ENCODE data around the gene MKNK1. TPM values are rescaled to one million over a fixed set of nuclear protein-coding genes. Genes with fewer than 3 reads are reported as not detected.

The MKNK1 gene
- total and polyA plus RNA-seq, 2 of the 4 experiments (the other 2 are of a cell fraction) = 14.3 to 35.2 TPM

DNA sequence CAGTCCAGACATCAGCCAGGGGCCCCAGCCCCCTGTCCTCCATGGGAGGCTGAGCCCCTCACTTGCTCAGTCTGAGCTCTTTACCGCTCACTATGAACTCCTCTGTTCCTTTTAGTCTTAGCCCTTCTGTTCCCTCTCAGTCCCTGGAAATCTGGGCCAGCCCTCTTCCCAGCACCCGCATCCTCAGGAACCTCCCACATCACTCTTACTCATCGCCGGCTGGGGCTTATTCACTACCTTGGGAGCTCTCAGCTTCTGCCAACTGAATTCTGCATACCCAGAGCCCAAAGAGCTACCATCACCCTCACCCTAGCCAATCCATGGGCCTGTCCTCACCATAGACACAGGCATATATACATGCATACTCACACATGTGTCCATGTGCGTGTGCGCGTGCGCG lies 64.1 kb downstream of the MKNK1 start:
- Histone ChIP-seq H2BK15ac (ENCODE audit: low read depth, low read length) (no peak overlapping the region), H3K4me2 (ENCODE audit: low read depth, low read length) (no peak overlapping the region), H3K36me3 (ENCODE audit: control insufficient read depth, insufficient read depth, low read length) (no peaks in the 10 kb centered on the region), H3K9ac (ENCODE audit: low read depth, low read length) (no peak overlapping the region), H4K91ac (ENCODE audit: insufficient read depth, low read depth, low read length) (no peak overlapping the region), H4K5ac (ENCODE audit: low read depth, low read length) (no peak overlapping the region), H2BK20ac (ENCODE audit: low read depth, low read length) (no peak overlapping the region), H3K27me3 (ENCODE audit: control insufficient read depth, insufficient read depth, low read length) (peaks cover 65% of the 10 kb centered on the region), H3K18ac (ENCODE audit: low read depth, low read length) (no peak overlapping the region), H4K20me1 (ENCODE audit: insufficient read depth, low read length) (no peaks in the 10 kb centered on the region), H3K27ac (ENCODE audit: insufficient read depth, low read length) (no peak overlapping the region), H3K4me3 (ENCODE audit: insufficient read depth, low read depth, low read length) (no peak overlapping the region), H3K9me1 (ENCODE audit: insufficient read depth, low read length) (no peaks in the 10 kb centered on the region), H2AK9ac (replicated peaks; ENCODE audit: low read depth, low read length, poor library complexity) (no peak overlapping the region), H3K79me1 (ENCODE audit: low read depth in 1 of 2, low read length in 2 of 2) (no peaks in the 10 kb centered on the region), H2AFZ (replicated peaks; ENCODE audit: low read length, poor library complexity) (no peak overlapping the region), H3K23ac (ENCODE audit: low read depth, low read length) (no peak overlapping the region), H2AK5ac (ENCODE audit: low read depth, low read length) (no peak overlapping the region), H3K56ac (ENCODE audit: extremely low read depth, insufficient read depth, low read length) (no peak overlapping the region), H3K14ac (replicated peaks; ENCODE audit: low read depth, low read length) (no peak overlapping the region), H4K8ac (ENCODE audit: low read depth in 2 of 2, low read length in 2 of 2) (no peak overlapping the region), H2BK5ac (ENCODE audit: low read depth, low read length, poor library complexity, severe bottlenecking) (no peak overlapping the region), H3K4ac (ENCODE audit: low read depth, low read length) (no peak overlapping the region), H3K4me1 (ENCODE audit: control insufficient read depth, insufficient read depth, low read length) (no peaks in the 10 kb centered on the region), H3K9me3 (ENCODE audit: control insufficient read depth, insufficient read depth, low read length) (no peaks in the 10 kb centered on the region), H2BK120ac (ENCODE audit: low read depth, low read length) (no peak overlapping the region)
- TF ChIP-seq POLR2A (IDR thresholded peaks at IDR 0.05; ENCODE audit: low read depth, low read length) = no peak
- no peak for TF ChIP-seq CEBPB (IDR thresholded peaks at IDR 0.05; ENCODE audit: low read depth, low read length)
- no peak for TF ChIP-seq MXI1 (IDR thresholded peaks at IDR 0.05; ENCODE audit: borderline replicate concordance, low read depth, low read length)
- TF ChIP-seq SMC3 (IDR thresholded peaks at IDR 0.05; ENCODE audit: low read depth, low read length) = no peak
- TF ChIP-seq RCOR1 (IDR thresholded peaks at IDR 0.05; ENCODE audit: insufficient replicate concordance, low read length) = no peak
- TF ChIP-seq MAFK (IDR thresholded peaks at IDR 0.05; ENCODE audit: low read depth, low read length) = no peak
- no peak for TF ChIP-seq RFX5 (IDR thresholded peaks at IDR 0.05; ENCODE audit: low read depth, low read length)
- TF ChIP-seq FOS (IDR thresholded peaks at IDR 0.05; ENCODE audit: low read depth, low read length) = no peak
- no peak for TF ChIP-seq MAZ (IDR thresholded peaks at IDR 0.05; ENCODE audit: borderline replicate concordance, low read depth, low read length)
- TF ChIP-seq NFE2L2 (IDR thresholded peaks at IDR 0.05; ENCODE audit: low read depth, low read length) = no peak
- TF ChIP-seq, protein P1, sequence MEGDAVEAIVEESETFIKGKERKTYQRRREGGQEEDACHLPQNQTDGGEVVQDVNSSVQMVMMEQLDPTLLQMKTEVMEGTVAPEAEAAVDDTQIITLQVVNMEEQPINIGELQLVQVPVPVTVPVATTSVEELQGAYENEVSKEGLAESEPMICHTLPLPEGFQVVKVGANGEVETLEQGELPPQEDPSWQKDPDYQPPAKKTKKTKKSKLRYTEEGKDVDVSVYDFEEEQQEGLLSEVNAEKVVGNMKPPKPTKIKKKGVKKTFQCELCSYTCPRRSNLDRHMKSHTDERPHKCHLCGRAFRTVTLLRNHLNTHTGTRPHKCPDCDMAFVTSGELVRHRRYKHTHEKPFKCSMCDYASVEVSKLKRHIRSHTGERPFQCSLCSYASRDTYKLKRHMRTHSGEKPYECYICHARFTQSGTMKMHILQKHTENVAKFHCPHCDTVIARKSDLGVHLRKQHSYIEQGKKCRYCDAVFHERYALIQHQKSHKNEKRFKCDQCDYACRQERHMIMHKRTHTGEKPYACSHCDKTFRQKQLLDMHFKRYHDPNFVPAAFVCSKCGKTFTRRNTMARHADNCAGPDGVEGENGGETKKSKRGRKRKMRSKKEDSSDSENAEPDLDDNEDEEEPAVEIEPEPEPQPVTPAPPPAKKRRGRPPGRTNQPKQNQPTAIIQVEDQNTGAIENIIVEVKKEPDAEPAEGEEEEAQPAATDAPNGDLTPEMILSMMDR (conservative IDR thresholded peaks at IDR 0.05; ENCODE audit: low read depth, low read length) = no peak
- no peak for TF ChIP-seq BHLHE40 (IDR thresholded peaks at IDR 0.05; ENCODE audit: low read depth, low read length)
- TF ChIP-seq USF2 (IDR thresholded peaks at IDR 0.05; ENCODE audit: low read depth, low read length) = no peak
- no peak for TF ChIP-seq ELK1 (IDR thresholded peaks at IDR 0.05; ENCODE audit: borderline replicate concordance, low read depth, low read length)
- no peak for TF ChIP-seq RAD21 (IDR thresholded peaks at IDR 0.05; ENCODE audit: low read length)
- TF ChIP-seq CHD1 (IDR thresholded peaks at IDR 0.05; ENCODE audit: low read depth, low read length) = no peak
- in situ Hi-C loops (cut with MboI; ENCODE audit: low sequenced_read_pairs) (no loop called here), dilution Hi-C loops (cut with HindIII; ENCODE audit: low sequenced_read_pairs, unreplicated experiment) (no loop called here), intact Hi-C loops (cut with micrococcal nuclease) (loop anchor here (10.0 kb wide), 1 partner anchor 635 kb away; no protein-coding TSS in a partner anchor)
- WGBS, 2 experiments (ENCODE audit: extremely low coverage in 2 of 2, insufficient read length in 1 of 2) = 59% methylated on average over 9 of the region's 9 CpGs; no CpG with 5 or more reads in 1 of the 2 experiments
- peak; percentile 92 for ATAC-seq (ENCODE audit: low read depth)
- ChIA-PET CTCF (interaction anchor here (1.4 kb wide), 1 partner anchor 63 kb away, joined by 5 read pairs; no protein-coding TSS in a partner anchor), POLR2A (ENCODE audit: unreplicated experiment) (no interaction called here)
- peak; percentile 77 for DNase-seq
- no TSS peak for BruUV-seq (replicated peaks)

All from IMR-90 (cell line).